Thoracic aorta (tissue), 2 donors: ENCODE results near the gene PLEKHF1. TPM values are rescaled to one million over a fixed set of nuclear protein-coding genes. Genes with fewer than 3 reads are reported as not detected.
"Not testable (repeated sequence)": the region's sequence is repeated elsewhere in the genome, so short reads cannot be mapped to it uniquely, and the experiment has no call there.

Experiments used
- ATAC-seq: fragments of 150-250 bp; one replicate; pipeline ENCODE4 v1.8.0; 2017; ENCODE audit warnings: low read depth; ENCODE audit not compliant: insufficient number of reproducible peaks, low FRiP score
- DNase-seq: peaks from one replicate; pipeline ENCODE4 v3.0.0-alpha.2; 2020; ENCODE audit warnings: low spot score
- H3K27ac ChIP-seq, 2 donors: fragments of 200-600 bp; sonication (generic); 1 replicate in 1 of 2; 2 replicates in 1 of 2; pipeline ENCODE4 v1.5.1; 2016; ENCODE audit warnings: mild to moderate bottlenecking in 2 of 2, moderate library complexity in 2 of 2
- H3K27me3 ChIP-seq: fragments of 200-600 bp; sonication (generic); replicated peaks from 2 replicates; pipeline ENCODE4 v1.6.0; 2016; ENCODE audit warnings: mild to moderate bottlenecking; ENCODE audit not compliant: insufficient read depth
- H3K36me3 ChIP-seq: fragments of 200-600 bp; sonication (generic); one replicate; pipeline ENCODE4 v1.5.1; 2016
- H3K4me1 ChIP-seq, 2 donors: fragments of 200-600 bp; sonication (generic); 1 replicate in 1 of 2; 2 replicates in 1 of 2; pipeline versions ENCODE4 v1.5.1 to v1.6.0; 2016; ENCODE audit warnings: low read depth in 2 of 2, mild to moderate bottlenecking in 1 of 2; ENCODE audit not compliant: control insufficient read depth in 1 of 2
- H3K4me3 ChIP-seq: fragments of 200-600 bp; sonication (generic); 2 replicates; pipeline ENCODE4 v1.5.1; 2016; ENCODE audit warnings: mild to moderate bottlenecking
- H3K9me3 ChIP-seq: fragments of 200-600 bp; sonication (generic); 2 replicates; pipeline ENCODE4 v1.5.1; 2016
- total RNA-seq, 2 donors: library from RNA; depleted of rRNA; stranded (reverse); fragments of >200 nt; gene quantifications; one replicate each; pipeline versions ENCODE4 v1.1.0 to v1.2.3, GENCODE V29; 2016
- TF ChIP-seq, protein P1 (sequence below): fragments of 200-600 bp; sonication (generic); IDR thresholded peaks from one replicate; pipeline ENCODE4 v1.5.1; 2019; ENCODE audit warnings: antibody characterized with exemption

Gene PLEKHF1
- total RNA-seq, 2 donors from 2014 or later, result 21.4 to 56.2 TPM

GRCh38 chr19:29624489-29625185 lies 40.6 kb upstream of the PLEKHF1 start:
- ATAC-seq (no peak), DNase-seq (no peak)
- Histone ChIP-seq H3K4me3 (no peak overlapping the region), H3K36me3 (no peaks in the 10 kb centered on the region), H3K4me1 (no peaks in the 10 kb centered on the region), H3K27me3 (no peaks in the 10 kb centered on the region), H3K27ac (no peak overlapping the region), H3K9me3 (no peaks in the 10 kb centered on the region)
- TF ChIP-seq, protein P1, sequence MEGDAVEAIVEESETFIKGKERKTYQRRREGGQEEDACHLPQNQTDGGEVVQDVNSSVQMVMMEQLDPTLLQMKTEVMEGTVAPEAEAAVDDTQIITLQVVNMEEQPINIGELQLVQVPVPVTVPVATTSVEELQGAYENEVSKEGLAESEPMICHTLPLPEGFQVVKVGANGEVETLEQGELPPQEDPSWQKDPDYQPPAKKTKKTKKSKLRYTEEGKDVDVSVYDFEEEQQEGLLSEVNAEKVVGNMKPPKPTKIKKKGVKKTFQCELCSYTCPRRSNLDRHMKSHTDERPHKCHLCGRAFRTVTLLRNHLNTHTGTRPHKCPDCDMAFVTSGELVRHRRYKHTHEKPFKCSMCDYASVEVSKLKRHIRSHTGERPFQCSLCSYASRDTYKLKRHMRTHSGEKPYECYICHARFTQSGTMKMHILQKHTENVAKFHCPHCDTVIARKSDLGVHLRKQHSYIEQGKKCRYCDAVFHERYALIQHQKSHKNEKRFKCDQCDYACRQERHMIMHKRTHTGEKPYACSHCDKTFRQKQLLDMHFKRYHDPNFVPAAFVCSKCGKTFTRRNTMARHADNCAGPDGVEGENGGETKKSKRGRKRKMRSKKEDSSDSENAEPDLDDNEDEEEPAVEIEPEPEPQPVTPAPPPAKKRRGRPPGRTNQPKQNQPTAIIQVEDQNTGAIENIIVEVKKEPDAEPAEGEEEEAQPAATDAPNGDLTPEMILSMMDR, result no peak

GRCh38 chr19:29625186-29625651 lies 40.0 kb upstream of the PLEKHF1 start:
- Histone ChIP-seq H3K4me1 (no peaks in the 10 kb centered on the region), H3K9me3 (no peaks in the 10 kb centered on the region), H3K4me3 (no peak overlapping the region), H3K36me3 (no peaks in the 10 kb centered on the region), H3K27me3 (no peaks in the 10 kb centered on the region), H3K27ac (no peak overlapping the region)
- TF ChIP-seq, protein P1, result no peak
- no peak for DNase-seq
- ATAC-seq, result no peak

DNA sequence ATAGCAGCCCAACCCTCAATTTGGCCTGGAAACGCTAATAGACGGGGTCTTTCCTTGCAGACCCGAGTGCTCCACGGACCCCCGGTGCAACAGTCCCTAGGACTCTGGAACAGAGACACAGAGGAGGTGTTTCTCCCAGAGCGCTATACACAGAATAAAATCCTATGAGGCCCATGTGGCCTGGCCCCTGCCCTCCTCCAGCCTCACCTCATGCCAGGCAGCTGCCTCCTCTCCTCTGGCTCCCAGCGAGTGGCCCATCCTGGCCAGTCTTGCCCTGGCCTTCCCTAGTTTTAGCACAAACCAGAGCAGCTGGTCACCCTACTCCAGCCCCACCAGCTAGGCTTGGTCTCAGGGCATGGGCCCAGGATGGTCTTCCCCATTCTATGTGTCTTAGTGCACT lies 38.9 kb upstream of the PLEKHF1 start:
- ATAC-seq (no peak), DNase-seq (no peak)
- Histone ChIP-seq H3K27ac (no peak overlapping the region), H3K9me3 (no peaks in the 10 kb centered on the region), H3K4me1 (no peaks in the 10 kb centered on the region), H3K36me3 (no peaks in the 10 kb centered on the region), H3K4me3 (no peak overlapping the region), H3K27me3 (no peaks in the 10 kb centered on the region)
- TF ChIP-seq, protein P1, result no peak

GRCh38 chr19:29626832-29627231 lies 38.4 kb upstream of the PLEKHF1 start:
- not testable (repeated sequence) for H3K4me3 ChIP-seq, H3K36me3 ChIP-seq, H3K27me3 ChIP-seq, H3K27ac ChIP-seq, DNase-seq, H3K9me3 ChIP-seq, ATAC-seq, H3K4me1 ChIP-seq

- Histone ChIP-seq H3K4me1 (no peaks in the 10 kb centered on the region), H3K9me3 (no peaks in the 10 kb centered on the region), H3K36me3 (no peaks in the 10 kb centered on the region), H3K4me3 (no peak overlapping the region), H3K27me3 (no peaks in the 10 kb centered on the region), H3K27ac (no peak overlapping the region)
- ATAC-seq (no peak), DNase-seq (no peak)
- TF ChIP-seq, protein P1, result no peak
Measured at GRCh38 chr19:29628661-29629385, 36.4 kb upstream of the PLEKHF1 start.
